Stimulated activated memory B cell treated with anti-CD40 and anti-IgM and Interleukin-4, amounts not matched to agents 10 μg/mL and 1 μg/mL and 100 μg/mL, for 72 hours (primary cell): ENCODE results near the gene DTNA.

Experiments
- ATAC-seq: fragments of 150-1000 bp; cut with Tn5 transposase; 2 replicates; pipeline ENCODE4 v1.10.0; 2021
- H3K27ac Mint-ChIP-seq: one replicate; pipeline ENCODE4 v1.8.0; 2022; ENCODE audit warnings: mild to moderate bottlenecking, mixed read lengths
- H3K27me3 Mint-ChIP-seq: one replicate; pipeline ENCODE4 v1.8.0; 2022; ENCODE audit warnings: mixed read lengths
- H3K36me3 Mint-ChIP-seq: one replicate; pipeline ENCODE4 v1.8.0; 2022; ENCODE audit warnings: mixed read lengths
- H3K4me1 Mint-ChIP-seq: one replicate; pipeline ENCODE4 v1.8.0; 2022; ENCODE audit warnings: mixed read lengths
- H3K4me3 Mint-ChIP-seq: one replicate; pipeline ENCODE4 v1.8.0; 2022; ENCODE audit warnings: mild to moderate bottlenecking, moderate library complexity, mixed read lengths
- H3K9me3 Mint-ChIP-seq: one replicate; pipeline ENCODE4 v1.8.0; 2022; ENCODE audit warnings: mixed read lengths

Gene DTNA

DNA sequence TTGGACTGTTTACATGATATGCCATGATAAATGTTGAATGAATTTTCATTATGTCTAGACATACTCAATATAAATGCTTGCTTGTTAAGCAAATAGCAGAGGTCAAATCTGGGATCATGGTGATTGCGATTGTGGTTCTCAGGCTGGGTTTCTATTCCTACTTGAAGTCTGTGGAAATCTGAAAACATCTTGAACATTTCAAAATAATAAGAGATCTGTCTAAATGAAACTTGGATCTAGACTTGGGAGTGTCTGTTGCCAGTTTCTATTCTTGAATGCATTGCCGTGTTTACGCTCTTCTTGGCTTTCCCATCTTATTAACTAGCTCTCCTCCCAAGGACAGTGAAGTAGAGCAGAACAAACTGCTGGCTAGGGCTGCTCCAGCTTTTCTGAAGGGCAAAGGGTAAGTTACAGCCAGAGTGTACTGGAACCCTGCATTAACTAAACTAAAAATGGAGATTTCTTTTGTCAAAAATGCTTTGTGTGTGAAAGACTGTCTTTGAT lies 127.7 kb downstream of the DTNA start:
- no peak overlapping the region for H3K4me3 Mint-ChIP-seq
- no peaks in the 10 kb centered on the region for H3K27me3 Mint-ChIP-seq
- H3K36me3 Mint-ChIP-seq, result no peaks in the 10 kb centered on the region
- no peaks in the 10 kb centered on the region for H3K9me3 Mint-ChIP-seq
- no peaks in the 10 kb centered on the region for H3K4me1 Mint-ChIP-seq
- no peak overlapping the region for H3K27ac Mint-ChIP-seq
- ATAC-seq, result no peak

DNA sequence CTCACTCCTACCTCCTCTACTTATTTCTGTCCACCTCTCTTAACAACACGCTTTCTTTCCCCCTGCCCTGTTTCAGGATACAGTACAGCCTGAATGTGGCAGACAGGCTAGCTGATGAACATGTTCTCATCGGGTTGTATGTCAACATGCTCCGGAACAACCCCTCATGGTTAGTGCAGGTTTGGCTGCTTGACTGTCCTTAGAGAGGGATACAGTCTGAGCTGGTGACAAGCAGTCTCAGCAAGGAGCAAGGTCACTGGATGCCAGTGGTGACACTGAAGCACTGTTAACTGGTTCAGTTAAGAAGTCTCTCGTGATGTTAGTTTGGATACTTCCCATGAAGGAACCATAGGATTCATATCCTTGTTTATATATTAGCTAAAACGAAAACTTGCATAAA lies 128.6 kb downstream of the DTNA start:
- Mint-ChIP-seq H3K27me3 (no peaks in the 10 kb centered on the region), H3K4me1 (no peaks in the 10 kb centered on the region), H3K4me3 (no peak overlapping the region), H3K9me3 (no peaks in the 10 kb centered on the region), H3K36me3 (no peaks in the 10 kb centered on the region), H3K27ac (no peak overlapping the region)
- no peak for ATAC-seq

DNA sequence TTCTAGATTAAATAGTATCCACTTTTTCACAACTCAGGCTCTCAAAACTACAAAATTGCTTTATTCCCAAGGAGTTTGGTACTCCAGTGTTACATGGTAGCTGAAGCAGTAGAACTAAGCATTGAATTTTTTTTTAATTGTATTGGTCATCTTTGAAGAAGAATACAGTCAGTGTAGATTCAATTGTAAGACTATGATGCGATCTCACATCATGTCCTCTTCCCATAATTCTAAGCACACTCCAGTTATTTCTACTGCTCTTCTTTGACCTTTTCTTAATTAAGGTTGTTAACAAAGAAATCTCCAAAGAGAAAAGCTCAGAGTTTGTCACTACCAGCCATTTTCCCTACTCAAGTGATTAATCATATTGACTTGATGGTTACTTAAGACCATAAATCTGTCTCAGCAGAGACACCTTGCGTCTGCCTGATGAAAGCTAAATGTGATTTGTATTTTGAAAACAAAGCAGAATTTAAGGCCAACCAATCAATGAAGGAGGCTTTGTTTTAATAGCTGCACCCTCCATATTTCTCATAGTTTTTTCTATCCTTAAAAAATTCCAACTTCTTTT lies 130.2 kb downstream of the DTNA start:
- no peaks in the 10 kb centered on the region for H3K4me1 Mint-ChIP-seq
- no peaks in the 10 kb centered on the region for H3K27me3 Mint-ChIP-seq
- no peaks in the 10 kb centered on the region for H3K9me3 Mint-ChIP-seq
- no peaks in the 10 kb centered on the region for H3K36me3 Mint-ChIP-seq
- ATAC-seq, result no peak
- no peak overlapping the region for H3K27ac Mint-ChIP-seq
- no peak overlapping the region for H3K4me3 Mint-ChIP-seq

DNA sequence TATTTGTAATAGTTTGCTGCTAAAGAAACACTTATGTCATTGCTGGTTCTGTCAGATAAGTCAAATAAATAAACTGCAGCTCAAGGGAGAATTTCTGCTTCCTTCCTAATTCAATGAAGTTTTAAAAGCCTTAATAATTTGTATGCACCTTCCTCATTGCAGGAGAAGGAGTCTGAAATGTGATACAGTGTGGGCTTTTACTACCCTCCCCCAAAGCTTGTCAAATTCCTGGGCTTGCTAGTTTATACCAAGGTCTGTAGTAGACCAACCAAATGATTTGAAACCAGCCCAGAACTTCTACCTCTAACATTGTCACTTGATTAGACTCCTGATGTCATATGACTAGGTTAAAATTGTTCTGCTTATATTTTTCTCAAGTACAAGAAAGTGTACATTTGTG lies 131.8 kb downstream of the DTNA start:
- H3K27ac Mint-ChIP-seq, result no peak overlapping the region
- H3K27me3 Mint-ChIP-seq, result no peaks in the 10 kb centered on the region
- no peak for ATAC-seq
- H3K9me3 Mint-ChIP-seq, result no peaks in the 10 kb centered on the region
- no peak overlapping the region for H3K4me3 Mint-ChIP-seq
- no peaks in the 10 kb centered on the region for H3K36me3 Mint-ChIP-seq
- H3K4me1 Mint-ChIP-seq, result no peaks in the 10 kb centered on the region

DNA sequence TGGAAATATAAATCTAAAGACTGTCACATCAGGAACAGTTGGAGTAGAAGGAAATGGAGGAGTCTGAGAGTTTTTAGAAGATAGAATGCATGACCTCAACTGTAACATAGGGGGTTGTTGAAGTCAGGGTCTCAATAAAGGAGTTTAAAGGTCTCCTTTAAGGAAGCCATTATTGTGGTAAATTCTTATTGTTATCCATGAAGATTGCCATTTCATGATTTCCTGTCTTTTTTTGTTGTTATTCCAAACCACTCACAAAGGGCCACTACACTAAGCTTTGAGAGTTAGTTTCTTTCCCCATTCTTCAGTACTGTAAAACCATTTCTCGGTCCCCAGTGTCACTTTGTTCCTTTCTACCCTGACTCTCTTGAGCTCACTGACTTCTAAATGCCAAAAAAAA lies 134.0 kb downstream of the DTNA start:
- Mint-ChIP-seq H3K36me3 (no peaks in the 10 kb centered on the region), H3K27me3 (peaks cover 12% of the 10 kb centered on the region), H3K9me3 (no peaks in the 10 kb centered on the region), H3K4me3 (no peak overlapping the region), H3K27ac (no peak overlapping the region), H3K4me1 (no peaks in the 10 kb centered on the region)
- no peak for ATAC-seq

DNA sequence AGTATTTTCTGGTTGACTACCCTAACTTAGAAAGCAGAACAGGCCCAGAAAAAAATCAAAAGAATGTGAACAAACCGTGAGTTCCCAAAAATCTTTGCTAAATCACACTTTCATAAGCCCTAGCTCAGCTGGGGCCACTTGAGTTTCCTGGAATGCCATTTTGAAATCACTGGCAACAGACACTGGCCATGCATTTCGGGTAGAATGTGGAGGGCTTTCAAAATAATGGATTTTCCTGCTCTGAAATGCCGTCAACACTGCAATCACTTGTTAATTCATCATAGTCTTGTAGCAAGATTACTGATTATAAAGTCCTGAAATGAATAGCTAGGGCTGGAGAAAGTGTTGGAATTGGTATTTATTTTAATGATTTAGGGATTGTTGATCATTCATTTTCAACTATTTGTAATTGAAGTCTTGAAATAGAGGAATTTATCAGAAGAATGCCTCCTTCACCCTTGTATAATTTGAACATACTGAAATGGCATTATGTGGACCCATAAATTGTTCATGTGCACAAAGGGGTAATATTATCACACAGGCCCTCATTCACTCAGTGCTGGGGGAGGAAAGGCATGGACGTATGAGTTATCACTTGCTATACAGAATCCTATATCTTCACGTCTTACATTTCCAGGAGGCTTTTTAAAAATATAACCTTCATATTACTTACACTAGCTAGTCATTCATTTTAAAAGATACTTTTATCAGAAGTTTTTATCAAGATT lies 134.8 kb downstream of the DTNA start:
- no peak overlapping the region for H3K27ac Mint-ChIP-seq
- H3K36me3 Mint-ChIP-seq, result no peaks in the 10 kb centered on the region
- no peak overlapping the region for H3K4me3 Mint-ChIP-seq
- no peak for ATAC-seq
- H3K27me3 Mint-ChIP-seq, result peaks cover 20% of the 10 kb centered on the region
- no peaks in the 10 kb centered on the region for H3K4me1 Mint-ChIP-seq
- H3K9me3 Mint-ChIP-seq, result no peaks in the 10 kb centered on the region

DNA sequence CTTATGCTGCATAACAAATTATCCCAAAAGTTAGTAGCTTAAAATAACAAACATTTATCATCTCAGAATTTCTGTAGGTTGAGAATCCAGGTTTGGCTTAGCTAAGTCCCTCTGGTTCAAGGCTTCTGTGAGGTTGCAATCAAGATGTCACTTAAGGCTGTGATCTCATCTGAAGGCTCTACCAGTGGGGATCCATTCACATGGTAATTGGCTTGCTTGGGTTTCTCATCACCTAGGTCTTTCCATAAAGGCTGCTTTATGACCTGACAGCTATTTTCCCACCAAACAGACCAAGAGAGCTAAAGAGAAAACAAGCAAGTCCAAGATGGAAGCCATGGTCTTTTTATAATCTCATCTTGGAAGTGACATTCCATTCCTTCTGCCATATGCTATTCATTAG lies 137.3 kb downstream of the DTNA start:
- no peaks in the 10 kb centered on the region for H3K36me3 Mint-ChIP-seq
- peaks cover 20% of the 10 kb centered on the region for H3K27me3 Mint-ChIP-seq
- H3K4me1 Mint-ChIP-seq, result no peaks in the 10 kb centered on the region
- ATAC-seq, result no peak
- no peak overlapping the region for H3K4me3 Mint-ChIP-seq
- H3K9me3 Mint-ChIP-seq, result no peaks in the 10 kb centered on the region
- H3K27ac Mint-ChIP-seq, result no peak overlapping the region

DNA sequence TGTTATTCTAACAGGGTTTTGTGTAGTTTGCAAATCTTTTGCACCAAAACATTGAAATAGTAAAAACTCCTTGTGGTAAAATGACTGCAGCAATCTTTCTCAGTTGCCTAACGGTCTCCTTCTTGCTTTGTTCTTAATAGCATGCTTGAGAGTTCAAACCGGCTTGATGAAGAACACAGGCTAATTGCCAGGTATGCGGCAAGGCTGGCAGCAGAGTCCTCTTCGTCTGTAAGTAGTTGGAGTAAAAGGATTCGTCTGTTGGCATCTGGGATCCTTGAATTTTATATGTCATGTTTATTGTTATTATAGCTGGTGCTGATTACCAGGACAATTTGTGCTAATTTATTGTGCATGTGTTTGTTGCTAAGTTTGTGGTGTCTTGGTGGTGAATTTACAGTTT lies 138.1 kb downstream of the DTNA start:
- H3K9me3 Mint-ChIP-seq, result no peaks in the 10 kb centered on the region
- no peaks in the 10 kb centered on the region for H3K36me3 Mint-ChIP-seq
- H3K4me3 Mint-ChIP-seq, result no peak overlapping the region
- ATAC-seq, result no peak
- H3K27me3 Mint-ChIP-seq, result peaks cover 20% of the 10 kb centered on the region
- no peak overlapping the region for H3K27ac Mint-ChIP-seq
- H3K4me1 Mint-ChIP-seq, result no peaks in the 10 kb centered on the region

DNA sequence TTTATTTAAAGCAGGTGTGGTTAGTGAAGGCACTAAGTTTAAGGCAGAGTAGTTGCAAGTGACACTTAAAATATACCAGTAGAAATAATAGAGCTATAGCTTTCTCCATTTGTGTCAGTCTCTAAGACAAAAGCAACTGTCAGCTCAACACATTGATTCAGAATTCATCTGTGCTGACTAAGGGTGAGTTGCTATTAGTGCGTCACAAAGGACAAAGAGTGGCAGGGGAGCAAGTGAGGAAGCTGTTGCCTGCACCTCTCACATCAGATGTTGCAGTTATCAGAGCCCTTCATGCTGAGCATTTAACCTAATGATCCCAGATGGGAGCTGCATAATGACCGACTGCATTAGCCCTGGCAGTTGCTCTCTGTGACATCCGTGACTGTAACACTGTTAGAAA lies 138.6 kb downstream of the DTNA start:
- no peaks in the 10 kb centered on the region for H3K9me3 Mint-ChIP-seq
- no peak for ATAC-seq
- H3K36me3 Mint-ChIP-seq, result no peaks in the 10 kb centered on the region
- no peaks in the 10 kb centered on the region for H3K4me1 Mint-ChIP-seq
- H3K27me3 Mint-ChIP-seq, result peaks cover 20% of the 10 kb centered on the region
- no peak overlapping the region for H3K27ac Mint-ChIP-seq
- H3K4me3 Mint-ChIP-seq, result no peak overlapping the region

DNA sequence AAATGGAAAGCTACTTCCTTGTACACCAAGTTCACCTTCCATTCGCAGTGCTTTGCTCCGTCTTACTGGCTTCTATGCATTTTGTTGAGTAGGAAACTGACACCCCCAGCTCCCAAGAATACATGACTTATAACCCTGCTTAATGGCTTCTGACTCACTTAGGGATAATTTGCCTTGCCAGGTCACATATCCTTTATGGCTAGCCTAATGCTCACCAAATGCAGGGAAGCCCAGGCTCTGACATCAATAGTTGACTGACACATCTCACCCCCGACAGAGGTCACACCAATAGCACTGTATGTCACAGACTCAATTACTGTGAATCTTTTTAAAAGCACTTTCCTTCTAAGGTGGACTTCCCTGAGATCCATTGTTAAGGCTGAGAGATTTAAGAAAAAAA lies 147.2 kb downstream of the DTNA start:
- H3K36me3 Mint-ChIP-seq, result no peaks in the 10 kb centered on the region
- peaks cover 7% of the 10 kb centered on the region for H3K4me1 Mint-ChIP-seq
- no peak overlapping the region for H3K27ac Mint-ChIP-seq
- no peak for ATAC-seq
- H3K27me3 Mint-ChIP-seq, result no peaks in the 10 kb centered on the region
- no peaks in the 10 kb centered on the region for H3K9me3 Mint-ChIP-seq
- no peak overlapping the region for H3K4me3 Mint-ChIP-seq

DNA sequence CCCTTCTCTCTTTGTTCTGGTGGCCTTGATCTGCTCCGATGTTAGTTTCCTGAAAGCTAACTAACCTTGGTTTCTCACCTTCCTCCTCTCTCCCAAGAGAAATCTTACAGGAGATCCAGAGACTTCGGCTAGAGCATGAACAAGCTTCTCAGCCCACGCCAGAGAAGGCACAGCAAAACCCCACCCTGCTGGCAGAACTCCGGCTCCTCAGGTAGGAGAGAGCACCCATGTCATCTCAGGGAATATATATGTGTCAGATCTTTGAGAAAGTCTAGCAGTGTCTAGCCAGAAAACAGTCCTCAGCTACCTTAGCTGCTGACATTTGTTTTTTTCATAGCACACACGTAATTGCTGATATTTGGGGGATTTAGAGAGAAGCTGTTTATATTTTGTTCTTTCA lies 148.1 kb downstream of the DTNA start:
- no peak overlapping the region for H3K4me3 Mint-ChIP-seq
- no peak overlapping the region for H3K27ac Mint-ChIP-seq

DNA sequence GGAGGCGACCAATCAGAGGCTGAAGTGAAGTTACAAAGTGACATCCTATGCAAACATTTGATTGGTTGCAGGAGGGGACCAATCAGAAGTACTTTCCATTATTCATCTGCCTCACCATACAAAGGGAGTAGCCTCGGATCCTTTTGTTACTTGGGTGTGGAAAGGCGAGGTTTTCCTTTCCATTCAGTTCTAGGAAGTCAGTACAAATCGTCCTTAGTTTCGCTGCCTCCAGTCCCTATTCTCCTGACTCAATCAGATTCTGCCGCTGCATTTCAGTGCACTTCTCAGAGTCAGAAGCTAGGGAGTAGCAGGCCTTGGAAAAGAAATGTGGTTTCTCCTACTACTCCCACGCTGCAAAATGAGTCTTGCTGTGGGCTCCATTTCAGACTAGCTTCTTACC lies 149.4 kb downstream of the DTNA start:
- H3K27me3 Mint-ChIP-seq, result no peaks in the 10 kb centered on the region
- H3K27ac Mint-ChIP-seq, result no peak overlapping the region
- peaks cover 7% of the 10 kb centered on the region for H3K4me1 Mint-ChIP-seq

More for the DNA sequence above, 148.1 kb downstream of the DTNA start:
- Mint-ChIP-seq H3K9me3 (no peaks in the 10 kb centered on the region), H3K27me3 (no peaks in the 10 kb centered on the region), H3K4me1 (peaks cover 7% of the 10 kb centered on the region), H3K36me3 (no peaks in the 10 kb centered on the region)
- ATAC-seq, result no peak

DNA sequence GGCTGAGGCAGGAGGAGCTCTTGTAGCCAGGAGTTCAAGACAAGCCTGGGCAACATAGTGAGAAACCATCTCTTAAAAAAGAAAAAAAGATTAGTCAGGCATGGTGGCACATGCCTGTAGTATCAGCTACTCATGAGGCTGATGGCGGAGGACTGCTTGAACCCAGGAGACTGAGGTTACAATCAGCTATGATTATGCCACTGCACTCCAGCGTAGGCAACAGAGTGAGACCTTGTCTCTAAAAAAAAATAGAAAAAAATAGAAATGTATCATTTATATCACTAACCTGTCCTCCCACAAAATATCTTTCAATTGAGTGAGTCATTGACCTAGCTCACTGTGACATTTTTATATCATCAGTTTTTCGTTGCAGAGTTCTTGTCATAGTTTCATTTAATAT lies 152.5 kb downstream of the DTNA start:
- no peak for ATAC-seq
- Mint-ChIP-seq H3K36me3 (no peaks in the 10 kb centered on the region), H3K27ac (no peak overlapping the region), H3K4me3 (no peak overlapping the region), H3K27me3 (no peaks in the 10 kb centered on the region), H3K9me3 (no peaks in the 10 kb centered on the region), H3K4me1 (peaks cover 14% of the 10 kb centered on the region)

More for the DNA sequence above, 149.4 kb downstream of the DTNA start:
- no peak for ATAC-seq
- no peaks in the 10 kb centered on the region for H3K9me3 Mint-ChIP-seq
- H3K36me3 Mint-ChIP-seq, result no peaks in the 10 kb centered on the region
- no peak overlapping the region for H3K4me3 Mint-ChIP-seq

DNA sequence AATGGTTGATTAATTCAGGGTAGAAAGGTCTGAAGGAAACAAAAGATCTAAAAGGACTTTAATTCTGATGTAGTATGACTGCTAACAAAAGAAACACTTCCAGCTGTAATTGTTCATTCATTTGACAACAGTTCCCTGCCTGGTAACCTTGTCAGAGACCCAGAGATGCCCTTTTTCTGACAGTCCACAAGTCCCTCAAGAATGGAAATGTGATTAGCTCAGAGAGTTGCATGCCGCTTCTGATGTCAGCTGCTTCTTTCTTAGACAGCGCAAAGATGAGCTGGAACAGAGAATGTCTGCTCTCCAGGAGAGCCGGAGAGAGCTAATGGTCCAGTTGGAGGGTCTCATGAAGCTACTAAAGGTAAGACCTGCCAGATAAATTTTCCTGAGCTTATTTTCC lies 153.6 kb downstream of the DTNA start:
- Mint-ChIP-seq H3K36me3 (no peaks in the 10 kb centered on the region), H3K4me3 (no peak overlapping the region), H3K27me3 (no peaks in the 10 kb centered on the region), H3K9me3 (no peaks in the 10 kb centered on the region), H3K4me1 (peaks cover 14% of the 10 kb centered on the region), H3K27ac (no peak overlapping the region)
- no peak for ATAC-seq

DNA sequence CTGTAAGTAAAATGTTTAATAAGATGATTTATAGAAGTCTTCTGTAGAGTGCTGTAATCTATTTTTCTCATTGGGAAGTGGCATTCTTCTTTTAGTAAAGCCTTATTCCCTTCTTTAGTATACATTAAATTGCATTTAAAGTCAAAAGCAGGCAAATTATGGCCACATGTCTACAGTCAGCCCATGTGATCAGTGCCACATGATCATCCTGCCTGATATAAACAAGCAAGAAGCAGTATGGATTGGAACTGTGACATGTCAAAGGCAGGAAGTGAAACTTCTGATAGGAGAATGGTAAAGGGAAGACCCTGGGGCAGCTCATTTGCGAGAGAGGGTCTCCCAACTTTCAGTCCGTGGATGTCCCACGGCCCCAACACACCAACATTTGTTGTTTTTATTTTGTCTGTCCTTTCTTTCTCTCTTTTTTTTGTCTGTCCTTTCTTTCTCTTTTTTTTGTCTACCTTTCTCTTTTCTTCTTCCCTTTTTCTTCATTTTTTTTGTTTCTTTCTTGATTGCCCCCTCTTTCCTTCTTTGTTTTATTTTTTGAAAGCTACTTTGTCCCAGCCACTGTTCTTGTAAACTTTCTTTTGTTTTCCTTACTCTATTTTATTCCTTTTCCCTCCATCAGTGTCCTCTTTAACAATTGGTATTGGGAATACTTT lies 154.9 kb downstream of the DTNA start:
- Mint-ChIP-seq H3K27me3 (no peaks in the 10 kb centered on the region), H3K4me1 (peaks cover 14% of the 10 kb centered on the region), H3K27ac (no peak overlapping the region), H3K4me3 (no peak overlapping the region), H3K9me3 (no peaks in the 10 kb centered on the region), H3K36me3 (no peaks in the 10 kb centered on the region)
- ATAC-seq, result no peak

DNA sequence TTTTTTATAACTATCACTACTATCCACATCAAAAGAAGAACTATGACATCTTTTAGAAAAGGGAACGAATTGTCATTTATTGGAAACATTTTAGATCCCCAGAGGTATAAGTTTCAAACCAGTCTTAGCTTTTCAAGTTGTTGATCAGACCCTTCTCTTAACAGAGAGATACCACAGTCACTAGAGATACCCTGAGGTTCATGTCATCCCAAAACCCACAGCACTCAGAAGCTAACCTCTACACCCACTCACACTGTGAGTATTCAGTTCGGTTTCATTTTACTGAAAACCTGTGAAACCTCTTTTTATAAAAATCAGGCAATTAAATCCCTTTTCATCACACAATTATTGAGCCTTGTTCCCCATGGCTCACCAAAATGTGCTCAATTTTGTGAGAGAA lies 156.2 kb downstream of the DTNA start:
- Mint-ChIP-seq H3K4me3 (no peak overlapping the region), H3K9me3 (no peaks in the 10 kb centered on the region), H3K27ac (no peak overlapping the region), H3K27me3 (no peaks in the 10 kb centered on the region), H3K4me1 (peaks cover 7% of the 10 kb centered on the region), H3K36me3 (no peaks in the 10 kb centered on the region)
- ATAC-seq, result no peak
